Breast epithelium (tissue), 4 donors: Measurements from ENCODE around the gene MFSD8. TPM values are rescaled to one million over a fixed set of nuclear protein-coding genes. Genes with fewer than 3 reads are reported as not detected.
"Not testable (repeated sequence)": the region's sequence is repeated elsewhere in the genome, so short reads cannot be mapped to it uniquely, and the experiment has no call there.

Experiments
- DNase-seq, 2 donors: peaks; one replicate each; pipeline ENCODE4 v3.0.0-alpha.2; 2019; ENCODE audit warnings: low spot score in 2 of 2
- H3K27ac ChIP-seq, 2 donors: fragments of 200-600 bp; sonication (generic) in 1 of 2; one replicate each; pipeline ENCODE4 v1.5.1; 2016 to 2019; ENCODE audit warnings: mild to moderate bottlenecking in 1 of 2
- H3K27me3 ChIP-seq, 2 donors: fragments of 200-600 bp; sonication (generic) in 1 of 2; one replicate each; pipeline versions ENCODE4 v1.5.1 to v1.6.0; 2017 to 2019; ENCODE audit warnings: control low read depth in 1 of 2, mild to moderate bottlenecking in 1 of 2
- H3K36me3 ChIP-seq: fragments of 200-600 bp; one replicate; pipeline ENCODE4 v1.5.1; 2019
- H3K4me1 ChIP-seq, 2 donors: fragments of 200-600 bp; sonication (generic); one replicate each; pipeline ENCODE4 v1.5.1; 2016 to 2019; ENCODE audit warnings: control low read depth in 1 of 2
- H3K4me3 ChIP-seq, 3 donors: fragments of 200-600 bp; sonication (generic); 1 replicate in 2 of 3; 2 replicates in 1 of 3; pipeline ENCODE4 v1.5.1; 2016 to 2019; ENCODE audit warnings: mild to moderate bottlenecking in 3 of 3, moderate library complexity in 2 of 3
- H3K9me3 ChIP-seq, 2 donors: fragments of 200-600 bp; sonication (generic) in 1 of 2; one replicate each; pipeline ENCODE4 v1.5.1; 2016 to 2019; ENCODE audit warnings: control low read depth in 1 of 2
- POLR2A ChIP-seq: fragments of 450-650 bp; IDR thresholded peaks from one replicate; pipeline ENCODE4 v1.6.1; 2016; ENCODE audit warnings: antibody characterized with exemption, mild to moderate bottlenecking, moderate library complexity
- POLR2AphosphoS5 ChIP-seq, 3 donors: sonication (generic); formaldehyde crosslinking; IDR thresholded peaks; one replicate each; pipeline ENCODE4 v1.6.1; 2017; ENCODE audit warnings: antibody characterized with exemption in 3 of 3
- intact Hi-C: fragments of 100-400 bp; cut with DNase I; formaldehyde crosslinking; loops from one replicate; pipeline ENCODE4 v1.15.1; 2023; ENCODE audit warnings: low total_unique reads
- total RNA-seq, 3 donors: library from RNA; depleted of rRNA; stranded (reverse); fragments of >200 nt; gene quantifications; one replicate each; pipeline ENCODE4 v1.1.0, GENCODE V29; 2016
- TF ChIP-seq, protein P1 (sequence below), 3 donors: fragments of 450-650 bp; IDR thresholded peaks; one replicate each; pipeline ENCODE4 v1.5.1; 2016 to 2017; ENCODE audit warnings: antibody characterized with exemption in 3 of 3, mild to moderate bottlenecking in 3 of 3, moderate library complexity in 3 of 3

Gene MFSD8
- total RNA-seq, 3 donors from 2014 or later: 18.9 to 50.9 (median 37.7) TPM

DNA sequence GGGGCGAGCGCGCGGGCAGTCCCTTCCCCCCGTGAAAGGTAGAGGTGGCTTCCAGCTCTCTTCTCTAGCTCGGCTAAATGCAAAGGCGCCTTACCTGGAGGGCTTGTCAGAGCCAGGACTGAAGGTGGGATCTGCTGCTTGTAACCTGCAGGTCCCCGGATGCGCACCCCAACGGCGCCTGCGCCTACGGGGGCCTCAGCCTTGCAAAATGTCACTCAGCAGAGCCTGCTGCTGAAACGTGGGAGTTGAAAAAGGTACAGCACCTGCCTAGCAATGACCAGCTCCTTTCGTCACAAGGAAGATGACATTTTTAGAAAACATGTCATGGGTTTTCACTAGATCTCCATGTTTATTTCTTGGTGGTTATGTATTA lies 816 bp upstream of the MFSD8 start:
- TF ChIP-seq POLR2AphosphoS5 (IDR thresholded peaks at IDR 0.05): no peak
- TF ChIP-seq, protein P1, sequence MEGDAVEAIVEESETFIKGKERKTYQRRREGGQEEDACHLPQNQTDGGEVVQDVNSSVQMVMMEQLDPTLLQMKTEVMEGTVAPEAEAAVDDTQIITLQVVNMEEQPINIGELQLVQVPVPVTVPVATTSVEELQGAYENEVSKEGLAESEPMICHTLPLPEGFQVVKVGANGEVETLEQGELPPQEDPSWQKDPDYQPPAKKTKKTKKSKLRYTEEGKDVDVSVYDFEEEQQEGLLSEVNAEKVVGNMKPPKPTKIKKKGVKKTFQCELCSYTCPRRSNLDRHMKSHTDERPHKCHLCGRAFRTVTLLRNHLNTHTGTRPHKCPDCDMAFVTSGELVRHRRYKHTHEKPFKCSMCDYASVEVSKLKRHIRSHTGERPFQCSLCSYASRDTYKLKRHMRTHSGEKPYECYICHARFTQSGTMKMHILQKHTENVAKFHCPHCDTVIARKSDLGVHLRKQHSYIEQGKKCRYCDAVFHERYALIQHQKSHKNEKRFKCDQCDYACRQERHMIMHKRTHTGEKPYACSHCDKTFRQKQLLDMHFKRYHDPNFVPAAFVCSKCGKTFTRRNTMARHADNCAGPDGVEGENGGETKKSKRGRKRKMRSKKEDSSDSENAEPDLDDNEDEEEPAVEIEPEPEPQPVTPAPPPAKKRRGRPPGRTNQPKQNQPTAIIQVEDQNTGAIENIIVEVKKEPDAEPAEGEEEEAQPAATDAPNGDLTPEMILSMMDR (IDR thresholded peaks at IDR 0.05): no peak
- no peak for TF ChIP-seq POLR2A
- Histone ChIP-seq H3K4me3 (peak overlapping the region; percentile 80 to 96 (median 91)), H3K9me3 (no peaks in the 10 kb centered on the region), H3K4me1 (no peaks in the 10 kb centered on the region), H3K27ac (peak overlapping the region; percentile 91 to 95), H3K36me3 (no peaks in the 10 kb centered on the region), H3K27me3 (no peaks in the 10 kb centered on the region)
- intact Hi-C loops: no loop called here
- peak in 1 of 2 donors; percentile 40 for DNase-seq

DNA sequence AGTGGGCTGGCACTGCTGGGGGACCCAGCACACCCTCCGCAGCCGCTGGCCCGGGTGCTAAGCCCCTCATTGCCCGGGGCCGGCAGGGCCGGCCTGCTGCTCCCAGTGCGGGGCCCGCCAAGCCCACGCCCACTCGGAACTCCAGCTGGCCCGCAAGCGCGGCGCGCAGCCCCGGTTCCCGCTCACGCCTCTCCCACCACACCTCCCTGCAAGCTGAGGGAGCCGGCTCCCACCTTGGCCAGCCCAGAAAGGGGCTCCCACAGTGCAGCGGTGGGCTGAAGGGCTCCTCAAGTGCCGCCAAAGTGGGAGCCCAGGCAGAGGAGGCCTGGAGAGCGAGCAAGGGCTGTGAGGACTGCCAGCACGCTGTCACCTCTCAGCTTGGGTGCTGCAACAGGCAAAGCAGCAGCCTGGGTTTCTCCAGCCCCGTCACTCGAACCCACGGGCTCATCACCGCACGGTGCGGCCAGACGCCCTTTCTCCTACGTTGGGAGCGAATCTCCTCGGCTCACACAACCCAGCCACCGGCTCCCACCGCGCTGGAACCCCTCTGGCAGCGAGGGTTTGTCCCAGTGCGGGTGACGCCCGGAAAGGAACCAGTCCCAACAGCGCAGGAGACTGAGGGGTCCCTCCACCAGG lies 429 bp downstream of the MFSD8 start:
- DNase-seq: not testable (repeated sequence)

DNA sequence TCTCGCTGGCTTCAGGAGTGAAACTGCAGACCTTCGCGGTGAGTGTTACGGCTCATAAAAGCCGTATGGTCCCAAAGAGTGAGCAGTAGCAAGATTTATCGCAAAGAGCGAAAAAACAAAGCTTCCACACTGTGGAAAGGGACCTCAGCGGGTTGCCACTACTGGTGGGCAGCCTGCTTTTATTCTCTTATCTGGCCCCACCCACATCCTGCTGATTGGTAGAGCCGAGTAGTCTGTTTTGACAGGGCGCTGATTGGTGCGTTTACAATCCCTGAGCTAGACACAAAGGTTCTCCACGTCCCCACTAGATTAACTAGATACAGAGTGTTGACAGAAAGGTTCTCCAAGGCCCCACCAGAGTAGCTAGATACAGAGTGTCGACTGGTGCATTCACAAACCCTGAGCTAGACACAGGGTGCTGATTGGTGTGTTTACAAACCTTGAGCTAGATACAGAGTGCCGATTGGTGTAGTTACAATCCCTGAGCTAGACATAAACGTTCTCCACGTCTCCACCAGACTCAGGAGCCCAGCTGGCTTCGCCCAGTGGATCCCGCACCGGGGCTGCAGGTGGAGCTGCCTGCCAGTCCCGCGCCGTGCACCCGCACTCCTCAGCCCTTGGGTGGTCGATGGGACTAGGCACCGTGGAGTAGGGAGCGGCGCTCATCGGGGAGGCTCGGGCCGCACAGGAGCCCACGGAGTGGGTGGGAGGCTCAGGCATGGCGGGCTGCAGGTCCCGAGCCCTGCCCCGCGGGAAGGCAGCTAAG lies 1.2 kb downstream of the MFSD8 start:
- intact Hi-C loops, H3K36me3 ChIP-seq, H3K27me3 ChIP-seq, DNase-seq, H3K4me1 ChIP-seq, H3K9me3 ChIP-seq: not testable (repeated sequence)
- peak overlapping the region; percentile 80 to 96 (median 91) for H3K4me3 ChIP-seq
- peak overlapping the region; percentile 91 to 95 for H3K27ac ChIP-seq

More for the DNA sequence above, 429 bp downstream of the MFSD8 start:
- H3K27ac ChIP-seq: peak overlapping the region; percentile 91 to 95
- H3K4me3 ChIP-seq: peak overlapping the region; percentile 80 to 96 (median 91)
- H3K27me3 ChIP-seq, intact Hi-C loops, H3K36me3 ChIP-seq, H3K9me3 ChIP-seq, H3K4me1 ChIP-seq: not testable (repeated sequence)

DNA sequence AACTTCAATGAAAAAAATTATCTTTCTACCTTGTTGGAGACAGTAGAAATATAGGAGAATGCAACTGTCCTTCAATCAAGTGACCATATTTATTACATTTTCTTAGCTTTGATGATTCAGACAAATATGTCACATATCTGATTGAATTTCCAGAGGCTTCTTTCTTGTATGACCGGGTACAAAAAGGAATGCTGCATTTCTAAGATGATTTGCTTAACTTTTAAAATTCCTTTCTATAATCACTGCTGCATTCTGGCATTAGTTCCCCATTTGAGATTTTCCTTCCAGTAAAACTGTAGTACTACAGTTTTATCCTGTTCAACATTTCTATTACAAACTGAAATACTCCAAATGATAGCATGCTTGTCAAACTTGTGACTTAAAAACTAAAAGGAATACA lies 5.2 kb downstream of the MFSD8 start:
- H3K36me3 ChIP-seq: no peaks in the 10 kb centered on the region
- intact Hi-C loops: no loop called here
- TF ChIP-seq POLR2AphosphoS5 (IDR thresholded peaks at IDR 0.05) (no peak), POLR2A (no peak)
- TF ChIP-seq, protein P1 (IDR thresholded peaks at IDR 0.05): no peak
- no peak overlapping the region for H3K27ac ChIP-seq
- no peaks in the 10 kb centered on the region for H3K9me3 ChIP-seq
- H3K4me1 ChIP-seq: no peaks in the 10 kb centered on the region
- no peak overlapping the region for H3K4me3 ChIP-seq
- no peak for DNase-seq
- no peaks in the 10 kb centered on the region for H3K27me3 ChIP-seq

DNA sequence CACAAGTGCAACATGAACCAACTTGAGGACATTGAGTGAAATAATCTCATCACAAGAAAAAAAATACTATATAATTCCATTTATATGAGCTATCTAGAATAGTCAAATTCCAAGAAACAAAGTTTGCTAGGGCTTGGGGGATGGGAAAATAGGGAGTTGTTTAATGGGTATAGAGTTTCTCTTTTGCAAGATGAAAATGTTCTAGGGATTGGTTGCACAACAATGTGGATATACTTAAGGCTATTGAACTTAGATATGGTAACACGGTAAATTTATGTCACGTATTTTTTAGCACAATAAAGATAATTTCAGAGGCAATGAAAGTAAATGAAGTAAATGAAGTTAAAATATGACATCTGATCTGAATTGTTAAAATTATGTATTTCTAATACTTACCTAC lies 7.9 kb downstream of the MFSD8 start:
- intact Hi-C loops: no loop called here
- Histone ChIP-seq H3K27me3 (no peaks in the 10 kb centered on the region), H3K27ac (no peak overlapping the region), H3K4me1 (no peaks in the 10 kb centered on the region), H3K36me3 (no peaks in the 10 kb centered on the region), H3K4me3 (no peak overlapping the region), H3K9me3 (no peaks in the 10 kb centered on the region)
- no peak for TF ChIP-seq POLR2A
- TF ChIP-seq POLR2AphosphoS5 (IDR thresholded peaks at IDR 0.05): no peak
- TF ChIP-seq, protein P1 (IDR thresholded peaks at IDR 0.05): no peak
- no peak for DNase-seq

DNA sequence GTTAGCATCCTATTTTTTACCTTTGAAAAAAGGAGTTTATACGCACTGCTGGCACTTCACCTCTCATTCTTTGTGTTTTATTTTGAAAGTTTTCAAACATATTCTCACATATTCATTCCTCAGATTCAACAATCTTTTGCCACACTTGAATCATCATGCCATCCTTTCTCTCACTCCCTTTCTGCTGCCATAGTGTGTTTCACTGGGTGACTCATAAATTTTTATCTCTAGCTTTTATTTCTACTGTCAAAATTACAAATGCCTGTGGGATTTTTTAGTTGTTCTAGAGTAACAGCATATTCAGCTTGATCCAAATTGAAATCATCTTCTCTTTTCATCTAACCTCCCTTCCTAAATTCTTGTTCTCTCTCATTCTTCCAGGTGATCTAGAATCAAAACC lies 28.0 kb downstream of the MFSD8 start:
- no peaks in the 10 kb centered on the region for H3K27me3 ChIP-seq
- H3K4me1 ChIP-seq: no peaks in the 10 kb centered on the region
- no peak for TF ChIP-seq POLR2AphosphoS5 (IDR thresholded peaks at IDR 0.05)
- TF ChIP-seq POLR2A: no peak
- TF ChIP-seq, protein P1 (IDR thresholded peaks at IDR 0.05): no peak
- H3K4me3 ChIP-seq: no peak overlapping the region
- no peak for DNase-seq
- H3K36me3 ChIP-seq: no peaks in the 10 kb centered on the region
- H3K27ac ChIP-seq: no peak overlapping the region
- intact Hi-C loops: no loop called here
- no peaks in the 10 kb centered on the region for H3K9me3 ChIP-seq

DNA sequence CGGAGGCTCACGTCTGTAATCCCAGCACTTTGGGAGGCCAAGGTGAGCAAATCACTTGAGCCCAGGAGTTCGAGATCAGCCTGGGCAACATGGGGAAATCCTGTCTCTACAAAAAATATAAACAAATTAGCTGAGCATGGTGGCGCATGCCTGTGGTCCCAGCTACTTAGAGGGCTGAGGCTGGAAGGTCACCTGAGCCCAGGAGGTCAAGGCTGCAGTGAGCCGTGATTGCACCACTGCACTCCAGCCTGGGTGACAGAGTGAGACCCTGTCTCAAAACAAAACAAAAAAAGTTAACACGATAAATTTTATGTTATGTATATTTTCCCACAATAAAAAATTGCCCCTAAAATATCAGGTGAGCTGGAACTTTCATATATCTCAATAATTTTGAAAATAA lies 33.1 kb downstream of the MFSD8 start:
- H3K36me3 ChIP-seq, DNase-seq, H3K27me3 ChIP-seq, H3K4me3 ChIP-seq, H3K27ac ChIP-seq, H3K9me3 ChIP-seq, H3K4me1 ChIP-seq: not testable (repeated sequence)
- intact Hi-C loops: loop anchor here (1.0 kb wide), 1 partner anchor 11 kb away; no protein-coding TSS in a partner anchor
